ENCODE measurements around the gene POLE4.

DNA sequence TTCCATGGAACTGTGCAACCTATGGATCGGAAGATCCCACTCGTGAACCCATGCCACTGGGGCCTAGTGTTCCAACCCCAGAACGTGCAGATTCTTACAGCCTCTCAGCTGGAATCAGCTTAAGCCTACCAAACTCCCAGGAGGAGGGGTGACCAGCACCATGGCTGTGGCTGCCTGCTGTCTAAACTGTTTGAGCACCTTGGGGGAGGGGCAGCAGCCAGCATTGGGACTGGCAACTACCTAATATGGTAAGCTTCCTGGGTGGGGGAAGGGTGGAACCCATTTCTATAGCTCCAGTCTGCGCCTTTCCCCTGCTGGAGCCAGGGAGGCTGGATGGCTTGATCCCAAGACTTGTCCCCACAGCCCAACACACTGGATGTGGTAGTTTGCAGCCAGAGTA is 10.7 kb upstream of the POLE4 start:
- TF ChIP-seq, protein P1, sequence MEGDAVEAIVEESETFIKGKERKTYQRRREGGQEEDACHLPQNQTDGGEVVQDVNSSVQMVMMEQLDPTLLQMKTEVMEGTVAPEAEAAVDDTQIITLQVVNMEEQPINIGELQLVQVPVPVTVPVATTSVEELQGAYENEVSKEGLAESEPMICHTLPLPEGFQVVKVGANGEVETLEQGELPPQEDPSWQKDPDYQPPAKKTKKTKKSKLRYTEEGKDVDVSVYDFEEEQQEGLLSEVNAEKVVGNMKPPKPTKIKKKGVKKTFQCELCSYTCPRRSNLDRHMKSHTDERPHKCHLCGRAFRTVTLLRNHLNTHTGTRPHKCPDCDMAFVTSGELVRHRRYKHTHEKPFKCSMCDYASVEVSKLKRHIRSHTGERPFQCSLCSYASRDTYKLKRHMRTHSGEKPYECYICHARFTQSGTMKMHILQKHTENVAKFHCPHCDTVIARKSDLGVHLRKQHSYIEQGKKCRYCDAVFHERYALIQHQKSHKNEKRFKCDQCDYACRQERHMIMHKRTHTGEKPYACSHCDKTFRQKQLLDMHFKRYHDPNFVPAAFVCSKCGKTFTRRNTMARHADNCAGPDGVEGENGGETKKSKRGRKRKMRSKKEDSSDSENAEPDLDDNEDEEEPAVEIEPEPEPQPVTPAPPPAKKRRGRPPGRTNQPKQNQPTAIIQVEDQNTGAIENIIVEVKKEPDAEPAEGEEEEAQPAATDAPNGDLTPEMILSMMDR (IDR thresholded peaks at IDR 0.05 in 4 of 5, conservative IDR thresholded peaks at IDR 0.05 in 1 of 5), result no peak
- TF ChIP-seq POLR2A (IDR thresholded peaks at IDR 0.05), result no peak
